ENCODE data around the gene IRF2BP1.

DNA sequence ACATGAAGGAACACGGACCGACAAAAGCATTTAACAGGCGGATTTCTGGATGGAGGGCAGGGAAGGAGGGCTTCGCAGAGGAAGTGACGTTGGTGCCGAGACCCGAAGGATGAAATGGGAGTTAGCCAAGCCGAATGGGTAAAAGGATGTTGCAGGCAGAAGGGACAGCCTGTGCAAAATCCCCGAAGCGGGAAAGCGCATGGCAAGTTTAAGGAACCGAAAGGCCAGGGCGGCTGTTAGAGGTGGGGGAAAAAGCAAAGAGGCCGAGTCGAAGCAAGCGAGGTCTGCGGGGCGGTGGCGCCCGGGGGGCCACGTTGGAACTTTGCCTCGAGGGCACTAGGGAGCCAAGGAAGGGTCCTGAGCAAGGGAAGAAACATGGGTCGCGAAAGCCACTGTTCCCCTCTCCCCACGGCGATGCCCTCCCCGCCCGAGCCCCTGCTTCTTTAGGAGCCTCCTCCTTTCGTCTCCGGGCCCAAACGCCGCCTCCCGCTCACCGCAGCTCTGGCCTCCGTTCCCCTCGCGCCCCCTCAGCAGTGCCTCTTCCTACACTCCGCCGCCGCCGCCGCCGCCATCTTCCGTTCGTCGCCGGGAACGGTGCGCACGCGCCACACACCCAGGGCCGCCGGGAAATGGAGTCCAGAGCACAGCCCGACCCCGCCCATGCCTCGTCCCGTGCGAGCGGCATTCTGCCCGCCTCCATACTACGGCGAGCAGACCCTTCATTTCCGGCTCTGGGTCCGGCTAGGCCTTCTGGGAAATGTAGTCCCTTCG, 23.2 kb downstream of the IRF2BP1 start, which contains the start of gene SYMPK:
- TF ChIP-seq, protein P1, sequence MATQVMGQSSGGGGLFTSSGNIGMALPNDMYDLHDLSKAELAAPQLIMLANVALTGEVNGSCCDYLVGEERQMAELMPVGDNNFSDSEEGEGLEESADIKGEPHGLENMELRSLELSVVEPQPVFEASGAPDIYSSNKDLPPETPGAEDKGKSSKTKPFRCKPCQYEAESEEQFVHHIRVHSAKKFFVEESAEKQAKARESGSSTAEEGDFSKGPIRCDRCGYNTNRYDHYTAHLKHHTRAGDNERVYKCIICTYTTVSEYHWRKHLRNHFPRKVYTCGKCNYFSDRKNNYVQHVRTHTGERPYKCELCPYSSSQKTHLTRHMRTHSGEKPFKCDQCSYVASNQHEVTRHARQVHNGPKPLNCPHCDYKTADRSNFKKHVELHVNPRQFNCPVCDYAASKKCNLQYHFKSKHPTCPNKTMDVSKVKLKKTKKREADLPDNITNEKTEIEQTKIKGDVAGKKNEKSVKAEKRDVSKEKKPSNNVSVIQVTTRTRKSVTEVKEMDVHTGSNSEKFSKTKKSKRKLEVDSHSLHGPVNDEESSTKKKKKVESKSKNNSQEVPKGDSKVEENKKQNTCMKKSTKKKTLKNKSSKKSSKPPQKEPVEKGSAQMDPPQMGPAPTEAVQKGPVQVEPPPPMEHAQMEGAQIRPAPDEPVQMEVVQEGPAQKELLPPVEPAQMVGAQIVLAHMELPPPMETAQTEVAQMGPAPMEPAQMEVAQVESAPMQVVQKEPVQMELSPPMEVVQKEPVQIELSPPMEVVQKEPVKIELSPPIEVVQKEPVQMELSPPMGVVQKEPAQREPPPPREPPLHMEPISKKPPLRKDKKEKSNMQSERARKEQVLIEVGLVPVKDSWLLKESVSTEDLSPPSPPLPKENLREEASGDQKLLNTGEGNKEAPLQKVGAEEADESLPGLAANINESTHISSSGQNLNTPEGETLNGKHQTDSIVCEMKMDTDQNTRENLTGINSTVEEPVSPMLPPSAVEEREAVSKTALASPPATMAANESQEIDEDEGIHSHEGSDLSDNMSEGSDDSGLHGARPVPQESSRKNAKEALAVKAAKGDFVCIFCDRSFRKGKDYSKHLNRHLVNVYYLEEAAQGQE (IDR thresholded peaks at IDR 0.05; ENCODE audit: borderline replicate concordance in 1 of 2, low read depth in 1 of 2, low read length in 2 of 2): no peak
- TF ChIP-seq GLI4 (CRISPR knock-in tag; IDR thresholded peaks at IDR 0.05; ENCODE audit: borderline replicate concordance) (peak; percentile 44; the same call in 1 of the 2 replicates), NR2C2 (CRISPR knock-in tag; IDR thresholded peaks at IDR 0.05; ENCODE audit: borderline replicate concordance) (peak; percentile 90), FOXM1 (CRISPR knock-in tag; IDR thresholded peaks at IDR 0.05) (no peak), ZNF563 (CRISPR knock-in tag; IDR thresholded peaks at IDR 0.05) (peak; percentile 46; the same call in 1 of the 2 replicates), KDM1A (CRISPR knock-in tag; IDR thresholded peaks at IDR 0.05) (no peak)
- TF ChIP-seq, protein P2, sequence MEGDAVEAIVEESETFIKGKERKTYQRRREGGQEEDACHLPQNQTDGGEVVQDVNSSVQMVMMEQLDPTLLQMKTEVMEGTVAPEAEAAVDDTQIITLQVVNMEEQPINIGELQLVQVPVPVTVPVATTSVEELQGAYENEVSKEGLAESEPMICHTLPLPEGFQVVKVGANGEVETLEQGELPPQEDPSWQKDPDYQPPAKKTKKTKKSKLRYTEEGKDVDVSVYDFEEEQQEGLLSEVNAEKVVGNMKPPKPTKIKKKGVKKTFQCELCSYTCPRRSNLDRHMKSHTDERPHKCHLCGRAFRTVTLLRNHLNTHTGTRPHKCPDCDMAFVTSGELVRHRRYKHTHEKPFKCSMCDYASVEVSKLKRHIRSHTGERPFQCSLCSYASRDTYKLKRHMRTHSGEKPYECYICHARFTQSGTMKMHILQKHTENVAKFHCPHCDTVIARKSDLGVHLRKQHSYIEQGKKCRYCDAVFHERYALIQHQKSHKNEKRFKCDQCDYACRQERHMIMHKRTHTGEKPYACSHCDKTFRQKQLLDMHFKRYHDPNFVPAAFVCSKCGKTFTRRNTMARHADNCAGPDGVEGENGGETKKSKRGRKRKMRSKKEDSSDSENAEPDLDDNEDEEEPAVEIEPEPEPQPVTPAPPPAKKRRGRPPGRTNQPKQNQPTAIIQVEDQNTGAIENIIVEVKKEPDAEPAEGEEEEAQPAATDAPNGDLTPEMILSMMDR (CRISPR knock-in tag; IDR thresholded peaks at IDR 0.05): peak; percentile 30; the same call in 1 of the 2 replicates
- TF ChIP-seq, protein P3, sequence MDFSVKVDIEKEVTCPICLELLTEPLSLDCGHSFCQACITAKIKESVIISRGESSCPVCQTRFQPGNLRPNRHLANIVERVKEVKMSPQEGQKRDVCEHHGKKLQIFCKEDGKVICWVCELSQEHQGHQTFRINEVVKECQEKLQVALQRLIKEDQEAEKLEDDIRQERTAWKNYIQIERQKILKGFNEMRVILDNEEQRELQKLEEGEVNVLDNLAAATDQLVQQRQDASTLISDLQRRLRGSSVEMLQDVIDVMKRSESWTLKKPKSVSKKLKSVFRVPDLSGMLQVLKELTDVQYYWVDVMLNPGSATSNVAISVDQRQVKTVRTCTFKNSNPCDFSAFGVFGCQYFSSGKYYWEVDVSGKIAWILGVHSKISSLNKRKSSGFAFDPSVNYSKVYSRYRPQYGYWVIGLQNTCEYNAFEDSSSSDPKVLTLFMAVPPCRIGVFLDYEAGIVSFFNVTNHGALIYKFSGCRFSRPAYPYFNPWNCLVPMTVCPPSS (IDR thresholded peaks at IDR 0.05): no peak
- TF ChIP-seq, protein P4, sequence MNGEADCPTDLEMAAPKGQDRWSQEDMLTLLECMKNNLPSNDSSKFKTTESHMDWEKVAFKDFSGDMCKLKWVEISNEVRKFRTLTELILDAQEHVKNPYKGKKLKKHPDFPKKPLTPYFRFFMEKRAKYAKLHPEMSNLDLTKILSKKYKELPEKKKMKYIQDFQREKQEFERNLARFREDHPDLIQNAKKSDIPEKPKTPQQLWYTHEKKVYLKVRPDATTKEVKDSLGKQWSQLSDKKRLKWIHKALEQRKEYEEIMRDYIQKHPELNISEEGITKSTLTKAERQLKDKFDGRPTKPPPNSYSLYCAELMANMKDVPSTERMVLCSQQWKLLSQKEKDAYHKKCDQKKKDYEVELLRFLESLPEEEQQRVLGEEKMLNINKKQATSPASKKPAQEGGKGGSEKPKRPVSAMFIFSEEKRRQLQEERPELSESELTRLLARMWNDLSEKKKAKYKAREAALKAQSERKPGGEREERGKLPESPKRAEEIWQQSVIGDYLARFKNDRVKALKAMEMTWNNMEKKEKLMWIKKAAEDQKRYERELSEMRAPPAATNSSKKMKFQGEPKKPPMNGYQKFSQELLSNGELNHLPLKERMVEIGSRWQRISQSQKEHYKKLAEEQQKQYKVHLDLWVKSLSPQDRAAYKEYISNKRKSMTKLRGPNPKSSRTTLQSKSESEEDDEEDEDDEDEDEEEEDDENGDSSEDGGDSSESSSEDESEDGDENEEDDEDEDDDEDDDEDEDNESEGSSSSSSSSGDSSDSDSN (CRISPR knock-in tag; IDR thresholded peaks at IDR 0.05): peak; percentile 38; the same call in 1 of the 2 replicates

Data from HepG2 (cell line).